HepG2 (cell line): Measurements from ENCODE around the gene RTF1. TPM values are rescaled to one million over a fixed set of nuclear protein-coding genes. Genes with fewer than 3 reads are reported as not detected.

Source experiments
- AKAP8 ChIP-seq: sonication (generic); formaldehyde crosslinking; IDR thresholded peaks from 2 replicates; pipeline ENCODE4 v1.5.1; 2020; ENCODE audit warnings: mild to moderate bottlenecking, missing genetic modification reagents
- ARNT2 ChIP-seq: sonication (generic); formaldehyde crosslinking; IDR thresholded peaks from 2 replicates; pipeline ENCODE4 v1.8.0; 2022; ENCODE audit warnings: mild to moderate bottlenecking, low read depth, missing genetic modification reagents, moderate library complexity
- EEA1 ChIP-seq: sonication (generic); formaldehyde crosslinking; IDR thresholded peaks from 2 replicates; pipeline ENCODE4 v1.5.1; 2020; ENCODE audit warnings: mild to moderate bottlenecking, missing genetic modification reagents, borderline replicate concordance
- EP300 ChIP-seq, 3 experiments: sonication (generic) in 1 of 3; formaldehyde crosslinking in 1 of 3; IDR thresholded peaks; 2 replicates each; pipeline versions ENCODE4 v1.5.1 to v1.6.1; 2011 to 2020; ENCODE audit warnings: low read depth in 2 of 3, low read length in 2 of 3, borderline replicate concordance in 1 of 3, improper control_type of control experiment in 1 of 3, mild to moderate bottlenecking in 1 of 3, missing genetic modification reagents in 1 of 3, moderate library complexity in 1 of 3
- HOXA3 ChIP-seq: sonication (generic); formaldehyde crosslinking; IDR thresholded peaks from 2 replicates; pipeline ENCODE4 v1.5.0; 2020; ENCODE audit warnings: missing genetic modification reagents
- SALL1 ChIP-seq: sonication (generic); formaldehyde crosslinking; IDR thresholded peaks from 2 replicates; pipeline ENCODE4 v1.8.0; 2022; ENCODE audit warnings: mild to moderate bottlenecking, missing genetic modification reagents
- SATB2 ChIP-seq: sonication (generic); formaldehyde crosslinking; IDR thresholded peaks from 2 replicates; pipeline ENCODE4 v1.5.0; 2020; ENCODE audit warnings: missing genetic modification reagents
- SMARCC2 ChIP-seq: fragments of 450-650 bp; IDR thresholded peaks from 2 replicates; pipeline ENCODE4 v1.6.1; 2017; ENCODE audit warnings: antibody characterized with exemption, mild to moderate bottlenecking
- SMYD3 ChIP-seq: sonication (generic); formaldehyde crosslinking; IDR thresholded peaks from 2 replicates; pipeline ENCODE4 v1.8.1; 2023; ENCODE audit warnings: mild to moderate bottlenecking, missing genetic modification reagents
- SP5 ChIP-seq: IDR thresholded peaks from 2 replicates; pipeline ENCODE4 v1.6.1; 2016; ENCODE audit warnings: low read depth, borderline replicate concordance
- SPEN ChIP-seq: sonication (generic); formaldehyde crosslinking; IDR thresholded peaks from 2 replicates; pipeline ENCODE4 v1.5.1; 2020; ENCODE audit warnings: low read depth, mild to moderate bottlenecking, missing genetic modification reagents
- TRIM24 ChIP-seq: sonication (generic); formaldehyde crosslinking; IDR thresholded peaks from 2 replicates; pipeline ENCODE4 v1.8.0; 2022; ENCODE audit warnings: mild to moderate bottlenecking, missing genetic modification reagents
- ZKSCAN1 ChIP-seq: fragments of 150-350 bp; IDR thresholded peaks from 2 replicates; pipeline ENCODE4 v1.6.1; 2014; ENCODE audit warnings: low read length
- ZNF569 ChIP-seq: sonication (generic); formaldehyde crosslinking; IDR thresholded peaks from 2 replicates; pipeline ENCODE4 v1.5.0; 2020; ENCODE audit warnings: mild to moderate bottlenecking, missing genetic modification reagents, moderate library complexity, borderline replicate concordance
- ZNF577 ChIP-seq: sonication (generic); formaldehyde crosslinking; IDR thresholded peaks from 2 replicates; pipeline ENCODE4 v1.4.0; 2020; ENCODE audit warnings: mild to moderate bottlenecking, low read depth, missing genetic modification reagents, borderline replicate concordance
- ZNF775 ChIP-seq: sonication (generic); formaldehyde crosslinking; IDR thresholded peaks from 2 replicates; pipeline ENCODE4 v1.4.0; 2020; ENCODE audit warnings: missing genetic modification reagents, mild to moderate bottlenecking, moderate library complexity, borderline replicate concordance
- ZNF777 ChIP-seq: sonication (generic); formaldehyde crosslinking; IDR thresholded peaks from 2 replicates; pipeline ENCODE4 v1.4.0; 2020; ENCODE audit warnings: missing genetic modification reagents
- polyA plus RNA-seq, 8 experiments: library from polyadenylated mRNA; depleted of rRNA in 3 of 8; stranded (reverse) in 7 of 8; unstranded in 1 of 8; fragments of >200 nt; fragmentation: Illumina TruSeq in 4 of 8; extraction: Trizol in 4 of 8; gene quantifications; 2 replicates each; pipeline versions ENCODE4 v1.2.1 to v1.2.3, GENCODE V29; 2011 to 2016; ENCODE audit warnings: low read depth in 4 of 8, missing spikeins in 1 of 8, mixed read lengths in 1 of 8; ENCODE audit not compliant: insufficient read depth in 1 of 8
- total RNA-seq, 5 experiments: library from RNA; depleted of rRNA; stranded (reverse); fragments of >200 nt; fragmentation: Illumina TruSeq; extraction: Trizol; gene quantifications; 2 replicates each; pipeline ENCODE4 v1.2.3, GENCODE V29; 2016; ENCODE audit warnings: low read depth in 1 of 5
- TF ChIP-seq, protein P1 (sequence below): conservative IDR thresholded peaks from 2 replicates; pipeline ENCODE4 v1.6.1; 2018; ENCODE audit warnings: missing genetic modification reagents
- TF ChIP-seq, protein P2 (sequence below): sonication (generic); formaldehyde crosslinking; IDR thresholded peaks from 2 replicates; pipeline ENCODE4 v1.4.0; 2020; ENCODE audit warnings: missing genetic modification reagents
- TF ChIP-seq, protein P3 (sequence below): IDR thresholded peaks from 2 replicates; pipeline ENCODE4 v1.6.1; 2012; ENCODE audit warnings: inconsistent platforms
- TF ChIP-seq, protein P4 (sequence below): sonication (generic); formaldehyde crosslinking; IDR thresholded peaks from 2 replicates; pipeline ENCODE4 v1.9.0; 2022; ENCODE audit warnings: low read depth, missing genetic modification reagents
- TF ChIP-seq, protein P5 (sequence below): sonication (generic); formaldehyde crosslinking; IDR thresholded peaks from 2 replicates; pipeline ENCODE4 v1.5.0; 2020; ENCODE audit warnings: missing genetic modification reagents, mild to moderate bottlenecking, borderline replicate concordance

RTF1 gene
- total and polyA plus RNA-seq, 2 of the 13 experiments (the other 11 are each of a cell fraction or from before 2014, with no cell fraction given) = 13.9 to 17.9 TPM

DNA sequence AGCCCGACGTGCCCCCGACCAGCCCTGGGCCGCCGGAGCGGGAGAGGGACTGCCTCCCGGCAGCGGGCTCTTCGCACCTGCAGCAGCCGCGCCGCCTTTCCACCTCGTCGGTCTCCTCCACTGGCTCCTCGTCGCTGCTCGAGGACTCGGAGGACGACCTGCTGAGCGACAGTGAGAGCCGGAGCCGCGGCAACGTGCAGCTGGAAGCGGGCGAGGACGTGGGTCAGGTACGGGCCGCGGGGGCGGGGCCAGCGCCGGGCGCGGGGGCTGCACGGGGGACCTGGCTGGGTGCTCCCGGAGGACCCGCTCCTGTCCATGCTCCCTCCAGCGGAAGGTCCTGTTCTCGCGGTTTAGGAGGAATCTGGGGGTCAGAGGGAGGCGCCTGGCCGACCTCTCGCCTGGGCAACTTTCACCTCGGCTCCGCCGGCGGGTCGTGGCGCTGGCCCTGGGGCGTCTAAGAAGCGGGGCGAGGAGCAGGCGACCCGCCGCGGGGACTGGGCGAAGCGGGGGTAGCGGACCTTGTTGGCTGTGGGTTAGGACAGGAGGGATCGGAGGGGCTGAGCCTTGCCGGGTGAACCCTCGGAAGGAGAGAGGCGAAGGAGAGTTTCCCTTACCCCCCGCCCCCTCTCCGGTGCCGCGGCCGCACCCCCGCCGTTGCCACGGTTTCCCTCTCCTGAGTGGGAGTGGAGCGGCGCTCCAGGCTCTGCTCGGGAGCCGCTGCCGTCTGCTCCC is 77.5 kb downstream of the RTF1 start (continued):
- TF ChIP-seq SP5 (CRISPR knock-in tag) (peak; percentile 47; the same call in 1 of the 2 replicates), ARNT2 (peak; percentile 69; the same call in 1 of the 2 replicates), ZNF775 (no peak), SMYD3 (CRISPR knock-in tag) (0 out of 2 replicates have a peak, but pooled peaks have one; percentile 47), EEA1 (CRISPR knock-in tag) (peak; percentile 29), TRIM24 (CRISPR knock-in tag) (no peak), SALL1 (CRISPR knock-in tag) (peak; percentile 53), AKAP8 (no peak), SMARCC2 (no peak), SPEN (CRISPR knock-in tag) (no peak; the same call in 1 of the 2 replicates), ZKSCAN1 (no peak), ZNF777 (peak; percentile 80), HOXA3 (peak; percentile 68; the same call in 1 of the 2 replicates), EP300 (IDR thresholded peaks at IDR 0.05; ENCODE audit: low read depth in 2 of 2, low read length in 2 of 2) (no peak), EP300 (CRISPR knock-in tag; IDR thresholded peaks at IDR 0.05; ENCODE audit: borderline replicate concordance) (0 out of 2 replicates have a peak, but pooled peaks have one; percentile 44), SATB2 (CRISPR knock-in tag) (no peak), ZNF577 (CRISPR knock-in tag) (no peak), ZNF569 (CRISPR knock-in tag) (no peak)
- TF ChIP-seq, protein P1, sequence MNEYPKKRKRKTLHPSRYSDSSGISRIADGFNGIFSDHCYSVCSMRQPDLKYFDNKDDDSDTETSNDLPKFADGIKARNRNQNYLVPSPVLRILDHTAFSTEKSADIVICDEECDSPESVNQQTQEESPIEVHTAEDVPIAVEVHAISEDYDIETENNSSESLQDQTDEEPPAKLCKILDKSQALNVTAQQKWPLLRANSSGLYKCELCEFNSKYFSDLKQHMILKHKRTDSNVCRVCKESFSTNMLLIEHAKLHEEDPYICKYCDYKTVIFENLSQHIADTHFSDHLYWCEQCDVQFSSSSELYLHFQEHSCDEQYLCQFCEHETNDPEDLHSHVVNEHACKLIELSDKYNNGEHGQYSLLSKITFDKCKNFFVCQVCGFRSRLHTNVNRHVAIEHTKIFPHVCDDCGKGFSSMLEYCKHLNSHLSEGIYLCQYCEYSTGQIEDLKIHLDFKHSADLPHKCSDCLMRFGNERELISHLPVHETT = no peak
- TF ChIP-seq, protein P2, sequence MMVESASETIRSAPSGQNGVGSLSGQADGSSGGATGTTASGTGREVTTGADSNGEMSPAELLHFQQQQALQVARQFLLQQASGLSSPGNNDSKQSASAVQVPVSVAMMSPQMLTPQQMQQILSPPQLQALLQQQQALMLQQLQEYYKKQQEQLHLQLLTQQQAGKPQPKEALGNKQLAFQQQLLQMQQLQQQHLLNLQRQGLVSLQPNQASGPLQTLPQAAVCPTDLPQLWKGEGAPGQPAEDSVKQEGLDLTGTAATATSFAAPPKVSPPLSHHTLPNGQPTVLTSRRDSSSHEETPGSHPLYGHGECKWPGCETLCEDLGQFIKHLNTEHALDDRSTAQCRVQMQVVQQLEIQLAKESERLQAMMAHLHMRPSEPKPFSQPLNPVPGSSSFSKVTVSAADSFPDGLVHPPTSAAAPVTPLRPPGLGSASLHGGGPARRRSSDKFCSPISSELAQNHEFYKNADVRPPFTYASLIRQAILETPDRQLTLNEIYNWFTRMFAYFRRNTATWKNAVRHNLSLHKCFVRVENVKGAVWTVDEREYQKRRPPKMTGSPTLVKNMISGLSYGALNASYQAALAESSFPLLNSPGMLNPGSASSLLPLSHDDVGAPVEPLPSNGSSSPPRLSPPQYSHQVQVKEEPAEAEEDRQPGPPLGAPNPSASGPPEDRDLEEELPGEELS = no peak
- TF ChIP-seq, protein P3, sequence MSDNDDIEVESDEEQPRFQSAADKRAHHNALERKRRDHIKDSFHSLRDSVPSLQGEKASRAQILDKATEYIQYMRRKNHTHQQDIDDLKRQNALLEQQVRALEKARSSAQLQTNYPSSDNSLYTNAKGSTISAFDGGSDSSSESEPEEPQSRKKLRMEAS = peak; percentile 68
- TF ChIP-seq, protein P4, sequence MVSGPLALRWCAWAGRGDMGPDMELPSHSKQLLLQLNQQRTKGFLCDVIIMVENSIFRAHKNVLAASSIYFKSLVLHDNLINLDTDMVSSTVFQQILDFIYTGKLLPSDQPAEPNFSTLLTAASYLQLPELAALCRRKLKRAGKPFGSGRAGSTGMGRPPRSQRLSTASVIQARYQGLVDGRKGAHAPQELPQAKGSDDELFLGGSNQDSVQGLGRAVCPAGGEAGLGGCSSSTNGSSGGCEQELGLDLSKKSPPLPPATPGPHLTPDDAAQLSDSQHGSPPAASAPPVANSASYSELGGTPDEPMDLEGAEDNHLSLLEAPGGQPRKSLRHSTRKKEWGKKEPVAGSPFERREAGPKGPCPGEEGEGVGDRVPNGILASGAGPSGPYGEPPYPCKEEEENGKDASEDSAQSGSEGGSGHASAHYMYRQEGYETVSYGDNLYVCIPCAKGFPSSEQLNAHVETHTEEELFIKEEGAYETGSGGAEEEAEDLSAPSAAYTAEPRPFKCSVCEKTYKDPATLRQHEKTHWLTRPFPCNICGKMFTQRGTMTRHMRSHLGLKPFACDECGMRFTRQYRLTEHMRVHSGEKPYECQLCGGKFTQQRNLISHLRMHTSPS = no peak
- TF ChIP-seq, protein P5, sequence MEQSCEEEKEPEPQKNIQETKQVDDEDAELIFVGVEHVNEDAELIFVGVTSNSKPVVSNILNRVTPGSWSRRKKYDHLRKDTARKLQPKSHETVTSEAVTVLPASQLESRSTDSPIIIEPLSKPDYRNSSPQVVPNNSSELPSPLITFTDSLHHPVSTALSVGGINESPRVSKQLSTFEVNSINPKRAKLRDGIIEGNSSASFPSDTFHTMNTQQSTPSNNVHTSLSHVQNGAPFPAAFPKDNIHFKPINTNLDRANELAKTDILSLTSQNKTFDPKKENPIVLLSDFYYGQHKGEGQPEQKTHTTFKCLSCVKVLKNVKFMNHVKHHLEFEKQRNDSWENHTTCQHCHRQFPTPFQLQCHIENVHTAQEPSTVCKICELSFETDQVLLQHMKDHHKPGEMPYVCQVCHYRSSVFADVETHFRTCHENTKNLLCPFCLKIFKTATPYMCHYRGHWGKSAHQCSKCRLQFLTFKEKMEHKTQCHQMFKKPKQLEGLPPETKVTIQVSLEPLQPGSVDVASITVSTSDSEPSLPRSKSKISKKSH (CRISPR knock-in tag) = no peak
